ENCODE measurements around the gene CSNK1D.

CSNK1D gene

GRCh38 chr17:82314012-82314726, 40.7 kb upstream of the CSNK1D start:
- TF ChIP-seq, protein P1, sequence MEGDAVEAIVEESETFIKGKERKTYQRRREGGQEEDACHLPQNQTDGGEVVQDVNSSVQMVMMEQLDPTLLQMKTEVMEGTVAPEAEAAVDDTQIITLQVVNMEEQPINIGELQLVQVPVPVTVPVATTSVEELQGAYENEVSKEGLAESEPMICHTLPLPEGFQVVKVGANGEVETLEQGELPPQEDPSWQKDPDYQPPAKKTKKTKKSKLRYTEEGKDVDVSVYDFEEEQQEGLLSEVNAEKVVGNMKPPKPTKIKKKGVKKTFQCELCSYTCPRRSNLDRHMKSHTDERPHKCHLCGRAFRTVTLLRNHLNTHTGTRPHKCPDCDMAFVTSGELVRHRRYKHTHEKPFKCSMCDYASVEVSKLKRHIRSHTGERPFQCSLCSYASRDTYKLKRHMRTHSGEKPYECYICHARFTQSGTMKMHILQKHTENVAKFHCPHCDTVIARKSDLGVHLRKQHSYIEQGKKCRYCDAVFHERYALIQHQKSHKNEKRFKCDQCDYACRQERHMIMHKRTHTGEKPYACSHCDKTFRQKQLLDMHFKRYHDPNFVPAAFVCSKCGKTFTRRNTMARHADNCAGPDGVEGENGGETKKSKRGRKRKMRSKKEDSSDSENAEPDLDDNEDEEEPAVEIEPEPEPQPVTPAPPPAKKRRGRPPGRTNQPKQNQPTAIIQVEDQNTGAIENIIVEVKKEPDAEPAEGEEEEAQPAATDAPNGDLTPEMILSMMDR (conservative IDR thresholded peaks at IDR 0.05; ENCODE audit: low read length): no peak
- DNase-seq (ENCODE audit: low read depth): no peak
- no peak overlapping the region for H3K4me3 ChIP-seq (ENCODE audit: low read length)

- no peak overlapping the region for H3K4me3 ChIP-seq (ENCODE audit: low read length)
- TF ChIP-seq, protein P1 (conservative IDR thresholded peaks at IDR 0.05; ENCODE audit: low read length): no peak
- no peak for DNase-seq (ENCODE audit: low read depth)
Observed at GRCh38 chr17:82313195-82314011, 39.9 kb upstream of the CSNK1D start.

- no peak overlapping the region for H3K4me3 ChIP-seq (ENCODE audit: low read length)
- TF ChIP-seq, protein P1 (conservative IDR thresholded peaks at IDR 0.05; ENCODE audit: low read length): no peak
- DNase-seq (ENCODE audit: low read depth): no peak
Observed at GRCh38 chr17:82311971-82312370, 38.5 kb upstream of the CSNK1D start.

DNA sequence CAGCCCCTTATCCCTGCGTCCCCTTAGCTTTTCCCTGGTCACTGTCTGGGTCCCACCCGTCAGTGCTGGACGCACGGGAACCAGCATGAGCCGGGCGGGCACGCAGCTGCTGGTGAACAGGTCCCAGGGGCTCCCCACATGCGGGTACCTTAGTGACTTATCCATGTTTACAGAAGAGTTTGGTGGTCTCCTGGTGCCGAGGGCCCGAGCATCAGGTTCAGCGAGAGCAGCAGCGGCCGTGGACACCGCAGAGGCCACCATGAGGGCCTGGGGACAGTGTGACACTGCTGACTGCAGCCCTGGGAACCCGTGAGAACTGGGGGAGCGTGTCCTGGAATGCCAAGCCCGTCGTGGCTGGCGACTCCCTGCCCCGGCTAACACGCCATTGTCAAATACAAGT, 37.4 kb upstream of the CSNK1D start:
- no peak overlapping the region for H3K4me3 ChIP-seq (ENCODE audit: low read length)
- no peak for DNase-seq (ENCODE audit: low read depth)
- TF ChIP-seq, protein P1 (conservative IDR thresholded peaks at IDR 0.05; ENCODE audit: low read length): no peak

GRCh38 chr17:82309656-82310570, 36.4 kb upstream of the CSNK1D start:
- no peak overlapping the region for H3K4me3 ChIP-seq (ENCODE audit: low read length)
- TF ChIP-seq, protein P1 (conservative IDR thresholded peaks at IDR 0.05; ENCODE audit: low read length): no peak
- DNase-seq (ENCODE audit: low read depth): no peak

DNA sequence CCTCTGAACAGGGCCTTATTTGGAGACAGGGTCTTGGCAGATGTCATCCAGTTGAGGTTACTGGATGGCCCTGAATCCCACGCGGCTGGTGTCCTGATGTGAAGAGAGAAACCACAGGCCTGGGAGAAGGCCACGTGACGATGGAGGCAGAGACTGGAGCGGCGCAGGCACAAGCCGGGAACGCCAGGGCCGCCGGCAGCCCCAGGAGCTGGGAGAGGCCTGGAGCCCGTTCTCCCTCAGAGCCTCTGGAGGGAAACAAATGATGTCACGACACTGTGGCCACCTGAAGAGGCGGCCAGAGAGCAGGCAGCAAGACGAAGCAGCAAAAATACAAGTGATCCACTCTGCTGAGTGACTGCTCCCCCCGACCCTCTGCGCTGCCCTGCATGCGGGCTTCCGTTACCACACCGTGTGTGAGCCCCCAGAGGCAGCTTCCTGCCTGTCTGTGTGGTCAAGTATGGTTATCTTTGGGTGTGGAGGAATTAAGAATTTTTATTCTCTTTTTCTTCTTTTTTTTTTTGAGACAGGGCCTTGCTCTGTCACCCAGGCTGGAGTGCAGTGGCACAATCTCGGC, 32.3 kb upstream of the CSNK1D start:
- DNase-seq (ENCODE audit: low read depth): peak; percentile 30
- TF ChIP-seq, protein P1 (conservative IDR thresholded peaks at IDR 0.05; ENCODE audit: low read length): no peak
- no peak overlapping the region for H3K4me3 ChIP-seq (ENCODE audit: low read length)

Measured in AG10803 (cell line).